IPS DF 4.7 (cell line): ENCODE results near the gene SNTN.

Experiments used
- DNase-seq: peaks from one replicate; pipeline ENCODE4 v3.0.0-alpha.2; 2013; ENCODE audit warnings: low spot score; ENCODE audit errors: extremely low read depth

Gene SNTN

GRCh38 chr3:63673111-63673510, 20.6 kb downstream of the SNTN start:
- no peak for DNase-seq

GRCh38 chr3:63674586-63674985, 22.1 kb downstream of the SNTN start:
- no peak for DNase-seq

GRCh38 chr3:63679186-63679585, 26.7 kb downstream of the SNTN start:
- no peak for DNase-seq

- no peak for DNase-seq
These were observed 31.6 kb downstream of the SNTN start for GRCh38 chr3:63684081-63684480.

GRCh38 chr3:63685340-63685739, 32.9 kb downstream of the SNTN start:
- DNase-seq: no peak

- no peak for DNase-seq
These were observed 35.1 kb downstream of the SNTN start for GRCh38 chr3:63687278-63688225.

- no peak for DNase-seq
These were observed 36.8 kb downstream of the SNTN start for GRCh38 chr3:63689285-63689684.

GRCh38 chr3:63693351-63693750, 40.9 kb downstream of the SNTN start:
- DNase-seq: no peak

GRCh38 chr3:63705092-63705645, 52.7 kb downstream of the SNTN start:
- no peak for DNase-seq

GRCh38 chr3:63706321-63707085, 54.0 kb downstream of the SNTN start:
- DNase-seq: no peak

- DNase-seq: no peak
These were observed 55.3 kb downstream of the SNTN start for GRCh38 chr3:63707731-63708130.

GRCh38 chr3:63709576-63709975, 57.1 kb downstream of the SNTN start:
- DNase-seq: no peak
